Measurements from ENCODE around the gene APOBEC3A.

The APOBEC3A gene

GRCh38 chr22:38957046-38957770, at the start of gene APOBEC3A:
TSS of gene APOBEC3A (plus strand) at chr22:38957609. CDS start at chr22:38957692, 83 bp downstream.
- DNase-seq = no peak

GRCh38 chr22:38907767-38908166, 49.6 kb upstream of the APOBEC3A start:
- no peak for DNase-seq

GRCh38 chr22:38911434-38911833, 46.0 kb upstream of the APOBEC3A start:
- DNase-seq = no peak

GRCh38 chr22:38919631-38920190, 37.7 kb upstream of the APOBEC3A start:
- DNase-seq = no peak

- peak; percentile 91 for DNase-seq
Observed at GRCh38 chr22:38921120-38921519, 36.3 kb upstream of the APOBEC3A start.

GRCh38 chr22:38921806-38922205, 35.6 kb upstream of the APOBEC3A start:
- DNase-seq = no peak

GRCh38 chr22:38923463-38924346, 33.7 kb upstream of the APOBEC3A start:
- DNase-seq = peak; percentile 97

GRCh38 chr22:38924347-38924952, 33.0 kb upstream of the APOBEC3A start:
- DNase-seq = peak; percentile 97

- DNase-seq = no peak
Observed at GRCh38 chr22:38925571-38926041, 31.8 kb upstream of the APOBEC3A start.

GRCh38 chr22:38927033-38927781, 30.2 kb upstream of the APOBEC3A start:
- no peak for DNase-seq

- no peak for DNase-seq
Observed at GRCh38 chr22:38930512-38930911, 26.9 kb upstream of the APOBEC3A start.

- peak; percentile 95 for DNase-seq
Observed at GRCh38 chr22:38935023-38935422, 22.4 kb upstream of the APOBEC3A start.

- no peak for DNase-seq
Observed at GRCh38 chr22:38935616-38936015, 21.8 kb upstream of the APOBEC3A start.

GRCh38 chr22:38936562-38936961, 20.8 kb upstream of the APOBEC3A start:
- no peak for DNase-seq

GRCh38 chr22:38937036-38937435, 20.4 kb upstream of the APOBEC3A start:
- no peak for DNase-seq

GRCh38 chr22:38937541-38937940, 19.9 kb upstream of the APOBEC3A start:
- DNase-seq = no peak

GRCh38 chr22:38938221-38938620, 19.2 kb upstream of the APOBEC3A start:
- no peak for DNase-seq

- no peak for DNase-seq
Observed at GRCh38 chr22:38938925-38939324, 18.5 kb upstream of the APOBEC3A start.

- DNase-seq = no peak
Observed at GRCh38 chr22:38940811-38941384, 16.5 kb upstream of the APOBEC3A start.

GRCh38 chr22:38941488-38941987, 15.9 kb upstream of the APOBEC3A start:
- no peak for DNase-seq

GRCh38 chr22:38942702-38943101, 14.7 kb upstream of the APOBEC3A start:
- no peak for DNase-seq

GRCh38 chr22:38943201-38943600, 14.2 kb upstream of the APOBEC3A start:
- no peak for DNase-seq

Data from NCI-H2029 (cell line).